CD4-positive, CD25-positive, alpha-beta regulatory T cell (primary cell): Measurements from ENCODE around the gene TUBB4A. TPM values are rescaled to one million over a fixed set of nuclear protein-coding genes. Genes with fewer than 3 reads are reported as not detected.

ENCODE experiments used
- ATAC-seq, 2 donors: fragments of 150-1000 bp; cut with Tn5 transposase; one replicate each; pipeline ENCODE4 v1.10.0; 2021; ENCODE audit warnings: low read depth in 2 of 2, moderate number of reproducible peaks in 2 of 2, moderate library complexity in 1 of 2
- DNase-seq, 3 donors: peaks; one replicate each; pipeline versions ENCODE4 v3.0.0 to v3.0.0-alpha.2; 2012 to 2022; ENCODE audit warnings: mixed read lengths in 1 of 3
- H3K27ac ChIP-seq: one replicate; pipeline ENCODE4 v1.7.0; 2013; ENCODE audit warnings: mild to moderate bottlenecking, low read length; ENCODE audit not compliant: insufficient read depth, poor library complexity, severe bottlenecking
- H3K27me3 ChIP-seq: one replicate; pipeline ENCODE4 v1.7.0; 2013; ENCODE audit warnings: low read length; ENCODE audit not compliant: control insufficient read depth, insufficient read depth
- H3K36me3 ChIP-seq: one replicate; pipeline ENCODE4 v1.7.0; 2013; ENCODE audit warnings: mild to moderate bottlenecking, low read length, moderate library complexity; ENCODE audit not compliant: control insufficient read depth, insufficient read depth
- H3K4me1 ChIP-seq: 2 replicates; pipeline ENCODE4 v1.7.0; 2013; ENCODE audit warnings: mild to moderate bottlenecking, low read length; ENCODE audit not compliant: insufficient read depth, control insufficient read depth, poor library complexity, severe bottlenecking
- H3K4me3 ChIP-seq: one replicate; pipeline ENCODE4 v1.7.0; 2013; ENCODE audit warnings: low read depth, mild to moderate bottlenecking, low read length, moderate library complexity
- H3K9me3 ChIP-seq, 2 experiments: 1 replicate in 1 of 2; 2 replicates in 1 of 2; pipeline ENCODE4 v1.7.0; 2013; ENCODE audit warnings: low read length in 2 of 2, mild to moderate bottlenecking in 1 of 2, moderate library complexity in 1 of 2; ENCODE audit not compliant: control insufficient read depth in 2 of 2
- H3K27ac Mint-ChIP-seq, 3 donors: one replicate each; pipeline ENCODE4 v1.8.0; 2020 to 2022; ENCODE audit warnings: mild to moderate bottlenecking in 3 of 3, mixed read lengths in 3 of 3, moderate library complexity in 2 of 3
- H3K27me3 Mint-ChIP-seq: one replicate; pipeline ENCODE4 v1.8.0; 2022; ENCODE audit warnings: mild to moderate bottlenecking, mixed read lengths
- H3K36me3 Mint-ChIP-seq: one replicate; pipeline ENCODE4 v1.8.0; 2020; ENCODE audit warnings: mixed read lengths
- H3K4me1 Mint-ChIP-seq, 4 donors: one replicate each; pipeline ENCODE4 v1.8.0; 2020 to 2022; ENCODE audit warnings: mixed read lengths in 4 of 4, mild to moderate bottlenecking in 1 of 4
- H3K4me3 Mint-ChIP-seq, 4 donors: one replicate each; pipeline ENCODE4 v1.8.0; 2020 to 2022; ENCODE audit warnings: mild to moderate bottlenecking in 4 of 4, mixed read lengths in 4 of 4, moderate library complexity in 3 of 4
- H3K9me3 Mint-ChIP-seq, 7 donors: one replicate each; pipeline ENCODE4 v1.8.0; 2020 to 2022; ENCODE audit warnings: mixed read lengths in 7 of 7, mild to moderate bottlenecking in 3 of 7, moderate library complexity in 2 of 7
- polyA plus RNA-seq, 4 donors: library from polyadenylated mRNA; unstranded; fragments of 300-500 nt; fragmentation: Illumina TruSeq; gene quantifications; one replicate each; pipeline ENCODE4 v1.2.3, GENCODE V29; 2021
- total RNA-seq: library from RNA; stranded (reverse); gene quantifications from one replicate; pipeline ENCODE4 v1.2.3, GENCODE V29; 2022

Gene TUBB4A
- total and polyA plus RNA-seq, 5 donors from 2014 or later, result 0.36 to 1.3 (median 1.0) TPM; not detected in 2

DNA sequence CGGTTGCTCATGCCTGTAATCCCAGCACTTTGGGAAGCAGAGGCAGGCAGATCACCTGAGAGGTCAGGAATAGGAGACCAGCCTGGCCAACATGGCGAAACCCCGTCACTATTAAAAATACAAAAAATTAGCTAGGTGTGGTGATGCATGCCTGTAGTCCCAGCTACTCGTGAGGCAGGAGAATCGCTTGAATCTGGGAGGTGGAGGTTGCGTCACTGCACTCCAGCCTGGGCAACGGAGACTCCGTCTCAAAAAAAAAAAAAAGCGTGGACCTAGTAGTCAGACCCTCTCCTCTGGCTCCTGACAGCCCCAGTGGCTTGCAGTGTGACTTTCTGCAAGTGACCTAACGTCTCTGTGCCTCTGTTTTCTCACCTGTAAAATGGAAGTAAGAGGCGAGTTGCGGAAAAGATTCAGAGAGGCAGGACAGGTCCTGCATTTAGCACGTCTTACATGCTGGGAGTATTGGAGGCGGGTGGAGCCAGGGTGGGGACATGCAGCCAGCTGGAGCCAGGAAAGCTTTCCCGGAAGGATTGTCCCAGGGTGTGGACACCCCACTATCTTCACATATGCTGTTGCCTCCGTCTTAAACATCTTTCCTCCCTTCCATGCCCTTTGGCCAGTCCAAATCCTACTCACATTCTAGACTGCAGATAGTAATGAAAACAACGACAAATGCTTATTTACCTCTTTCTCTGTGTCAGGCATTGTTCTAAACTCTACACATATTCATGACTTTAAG lies 2.9 kb downstream of the TUBB4A start:
- Mint-ChIP-seq H3K4me3 (peak overlapping the region in 1 of 4 donors; percentile 27), H3K9me3 (peaks cover 0 to 5% (median 0%) of the 10 kb centered on the region in 7 donors), H3K36me3 (no peaks in the 10 kb centered on the region), H3K4me1 (peaks cover 0 to 11% (median 4%) of the 10 kb centered on the region in 4 donors), H3K27ac (peak overlapping the region in 1 of 3 donors; percentile 64), H3K27me3 (peaks cover 41% of the 10 kb centered on the region)
- DNase-seq (no peak), ATAC-seq (no peak)
- no peaks in the 10 kb centered on the region for H3K9me3 ChIP-seq
- no peaks in the 10 kb centered on the region for H3K36me3 ChIP-seq
- H3K4me3 ChIP-seq, result no peak overlapping the region
- H3K4me1 ChIP-seq, result peaks cover 14% of the 10 kb centered on the region
- H3K27me3 ChIP-seq, result peaks cover 9% of the 10 kb centered on the region
- H3K27ac ChIP-seq, result no peak overlapping the region

DNA sequence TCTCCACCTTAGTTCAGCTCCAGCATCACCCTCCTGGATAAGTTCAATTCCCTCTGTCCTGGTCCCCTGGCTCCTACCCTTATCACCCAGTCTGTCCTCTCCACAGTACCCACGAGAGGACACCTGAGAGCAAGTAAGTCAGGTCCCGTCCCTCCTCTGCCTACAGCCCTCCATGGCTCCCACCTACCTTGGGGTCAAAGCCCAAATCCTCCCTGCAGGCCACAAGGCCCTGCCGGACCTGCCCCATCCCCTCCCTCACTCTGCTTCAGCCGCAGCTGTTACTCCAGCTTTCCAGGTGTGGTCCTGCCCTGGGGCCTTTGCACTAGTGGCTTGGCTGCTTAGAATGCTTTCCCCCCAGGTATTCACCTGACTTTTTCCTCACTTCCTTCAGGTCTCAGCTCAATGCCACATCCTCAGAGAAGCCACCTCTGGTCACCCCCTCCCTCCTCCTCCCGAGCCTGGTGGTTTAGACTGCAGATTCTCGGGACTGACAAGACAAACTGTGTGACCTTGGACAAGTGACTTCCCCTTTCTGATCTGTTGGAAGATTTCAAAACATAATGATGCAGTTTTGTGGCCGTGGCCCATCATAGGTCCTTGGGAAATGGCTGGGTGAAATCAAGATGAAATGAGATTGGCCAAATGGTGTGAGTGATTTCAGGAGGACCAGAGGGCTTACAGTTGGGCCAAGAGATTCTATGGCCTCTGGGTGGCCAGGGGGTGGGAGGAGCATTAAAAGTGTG lies 3.6 kb downstream of the TUBB4A start:
- H3K27ac Mint-ChIP-seq, result peak overlapping the region in 1 of 3 donors; percentile 64
- Histone ChIP-seq H3K4me1 (peaks cover 14% of the 10 kb centered on the region), H3K27me3 (peaks cover 6% of the 10 kb centered on the region), H3K27ac (no peak overlapping the region), H3K36me3 (no peaks in the 10 kb centered on the region), H3K4me3 (no peak overlapping the region), H3K9me3 (no peaks in the 10 kb centered on the region)
- peaks cover 0 to 3% (median 0%) of the 10 kb centered on the region in 7 donors for H3K9me3 Mint-ChIP-seq
- peaks cover 0 to 11% (median 4%) of the 10 kb centered on the region in 4 donors for H3K4me1 Mint-ChIP-seq
- ATAC-seq (no peak), DNase-seq (no peak)
- no peaks in the 10 kb centered on the region for H3K36me3 Mint-ChIP-seq
- H3K27me3 Mint-ChIP-seq, result peaks cover 40% of the 10 kb centered on the region
- H3K4me3 Mint-ChIP-seq, result peak overlapping the region in 1 of 4 donors; percentile 40

DNA sequence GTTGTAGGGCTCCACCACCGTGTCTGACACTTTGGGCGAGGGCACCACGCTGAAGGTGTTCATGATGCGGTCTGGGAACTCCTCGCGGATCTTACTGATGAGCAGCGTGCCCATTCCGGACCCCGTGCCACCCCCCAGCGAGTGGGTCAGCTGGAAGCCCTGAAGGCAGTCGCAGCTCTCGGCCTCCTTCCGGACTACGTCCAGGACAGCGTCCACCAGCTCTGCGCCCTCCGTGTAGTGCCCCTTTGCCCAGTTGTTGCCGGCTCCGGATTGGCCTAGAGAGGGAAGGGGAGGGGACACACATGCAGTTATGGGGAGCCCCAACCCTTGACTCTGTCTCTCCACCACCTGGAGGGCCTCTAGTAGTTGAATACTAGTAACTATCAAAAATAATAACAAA lies 6.2 kb downstream of the TUBB4A start:
- Histone ChIP-seq H3K9me3 (peaks cover 0 to 3% of the 10 kb centered on the region in 2 experiments), H3K27me3 (peaks cover 3% of the 10 kb centered on the region), H3K36me3 (no peaks in the 10 kb centered on the region), H3K27ac (no peak overlapping the region), H3K4me1 (no peaks in the 10 kb centered on the region), H3K4me3 (no peak overlapping the region)
- no peaks in the 10 kb centered on the region for H3K36me3 Mint-ChIP-seq
- no peak overlapping the region for H3K27ac Mint-ChIP-seq
- DNase-seq (no peak), ATAC-seq (no peak)
- H3K4me3 Mint-ChIP-seq, result no peak overlapping the region
- peaks cover 0 to 6% (median 2%) of the 10 kb centered on the region in 4 donors for H3K4me1 Mint-ChIP-seq
- peaks cover 0 to 8% (median 2%) of the 10 kb centered on the region in 7 donors for H3K9me3 Mint-ChIP-seq
- peaks cover 22% of the 10 kb centered on the region for H3K27me3 Mint-ChIP-seq

DNA sequence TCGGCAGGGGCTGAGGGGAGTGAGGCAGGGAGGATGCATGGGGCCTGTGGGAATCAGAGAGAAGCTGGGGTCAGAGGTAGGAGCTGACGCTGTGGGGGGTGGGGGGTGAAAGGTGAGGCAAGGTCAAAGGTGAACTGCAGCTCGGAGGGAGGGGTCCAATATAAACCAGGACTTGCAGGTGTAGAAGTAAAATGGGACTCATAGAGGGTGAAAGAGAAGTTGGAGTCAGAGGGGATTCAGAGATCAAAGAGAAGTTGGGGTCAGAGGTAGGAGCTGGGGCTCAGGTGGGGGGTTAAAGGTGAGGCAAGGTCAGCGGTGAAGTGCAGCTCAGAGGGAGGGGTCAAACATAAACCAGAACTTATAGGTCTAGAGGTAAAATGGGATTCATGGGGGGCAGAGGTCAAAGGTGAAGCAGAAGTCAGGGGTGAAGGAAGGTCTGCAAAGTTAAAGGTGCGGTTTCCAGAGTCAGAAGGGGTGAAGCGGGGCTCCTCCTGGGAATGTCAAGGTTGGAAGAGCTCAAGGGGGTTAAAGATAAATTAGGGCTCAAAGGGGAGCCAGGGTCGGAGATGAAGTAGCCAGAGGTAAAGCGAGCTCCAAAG lies 7.6 kb downstream of the TUBB4A start:
- no peaks in the 10 kb centered on the region for H3K36me3 Mint-ChIP-seq
- Histone ChIP-seq H3K36me3 (no peaks in the 10 kb centered on the region), H3K27me3 (no peaks in the 10 kb centered on the region), H3K4me3 (no peak overlapping the region), H3K4me1 (peaks cover 6% of the 10 kb centered on the region), H3K27ac (no peak overlapping the region), H3K9me3 (peaks cover 0 to 3% of the 10 kb centered on the region in 2 experiments)
- no peak overlapping the region for H3K27ac Mint-ChIP-seq
- H3K4me3 Mint-ChIP-seq, result no peak overlapping the region
- ATAC-seq (no peak), DNase-seq (no peak)
- H3K27me3 Mint-ChIP-seq, result peaks cover 10% of the 10 kb centered on the region
- H3K4me1 Mint-ChIP-seq, result peaks cover 0 to 15% (median 5%) of the 10 kb centered on the region in 4 donors
- peaks cover 0 to 8% (median 2%) of the 10 kb centered on the region in 7 donors for H3K9me3 Mint-ChIP-seq

DNA sequence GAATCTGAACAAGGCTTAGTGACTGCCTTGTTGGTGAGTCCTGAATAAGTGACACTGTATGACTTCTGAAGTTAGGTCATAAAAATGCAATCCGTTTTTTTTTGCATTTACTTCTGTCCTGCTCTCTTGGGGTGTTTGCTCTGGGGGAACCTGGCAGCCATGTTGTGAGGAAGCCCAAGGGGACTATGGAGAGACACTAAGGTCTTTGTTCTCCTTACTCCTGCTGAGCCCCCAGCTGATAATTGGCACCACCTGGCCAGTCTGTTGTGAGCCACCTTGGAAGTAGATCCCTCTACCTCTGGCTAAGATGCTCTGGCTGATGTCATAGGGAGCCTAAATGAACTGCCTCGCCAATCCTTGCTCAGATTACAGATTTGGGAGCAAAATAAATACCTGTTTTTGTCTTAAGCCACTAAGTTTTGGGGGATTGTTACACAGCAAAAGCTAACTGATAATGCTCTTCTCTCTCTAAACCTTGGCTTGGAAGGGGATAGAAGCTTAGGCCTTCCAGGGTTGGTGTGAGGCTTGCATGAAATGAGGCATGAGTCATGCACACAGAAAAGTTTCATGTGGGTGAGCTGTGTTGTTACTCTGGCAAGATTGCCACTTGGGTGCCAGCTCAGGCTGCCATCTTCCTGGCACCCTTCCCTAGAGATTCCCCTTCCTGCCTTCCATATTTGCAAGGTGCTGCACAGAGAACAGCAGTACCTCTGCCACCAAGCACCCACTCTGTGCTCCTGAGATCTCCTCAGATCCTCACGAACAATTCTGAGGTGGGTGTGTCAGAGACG lies 10.1 kb downstream of the TUBB4A start:
- peak overlapping the region in 2 of 4 donors; percentile 10 to 35 for H3K4me3 Mint-ChIP-seq
- peaks cover 0 to 8% (median 2%) of the 10 kb centered on the region in 7 donors for H3K9me3 Mint-ChIP-seq
- DNase-seq (no peak), ATAC-seq (no peak)
- H3K4me1 Mint-ChIP-seq, result peaks cover 0 to 14% (median 6%) of the 10 kb centered on the region in 4 donors
- Histone ChIP-seq H3K4me3 (no peak overlapping the region), H3K27me3 (no peaks in the 10 kb centered on the region), H3K9me3 (peaks cover 0 to 3% of the 10 kb centered on the region in 2 experiments), H3K27ac (no peak overlapping the region), H3K36me3 (no peaks in the 10 kb centered on the region), H3K4me1 (peaks cover 7% of the 10 kb centered on the region)
- H3K36me3 Mint-ChIP-seq, result no peaks in the 10 kb centered on the region
- no peak overlapping the region for H3K27ac Mint-ChIP-seq
- H3K27me3 Mint-ChIP-seq, result no peaks in the 10 kb centered on the region

DNA sequence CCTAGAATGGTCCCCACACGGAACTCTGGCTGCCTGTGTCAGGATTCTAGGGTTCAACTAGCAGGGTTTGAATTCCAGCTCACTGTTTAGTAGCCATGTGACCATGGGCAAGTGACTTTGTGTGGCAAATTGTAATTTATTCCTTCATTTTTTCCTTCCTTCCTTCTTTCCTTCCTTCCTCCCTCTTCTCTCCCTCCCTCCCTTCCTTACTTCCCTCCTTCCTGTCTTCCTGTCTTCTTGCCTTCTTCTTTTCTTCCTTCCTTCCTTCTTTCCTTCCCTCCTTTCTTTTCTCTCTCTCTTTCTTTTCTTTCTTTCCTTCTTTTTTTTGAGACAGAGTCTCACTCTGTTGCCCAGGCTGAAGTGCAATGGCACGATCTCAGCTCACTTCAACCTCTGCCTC lies 12.0 kb downstream of the TUBB4A start:
- Mint-ChIP-seq H3K4me1 (peaks cover 0 to 14% (median 6%) of the 10 kb centered on the region in 4 donors), H3K9me3 (peaks cover 0 to 8% (median 2%) of the 10 kb centered on the region in 7 donors), H3K27me3 (no peaks in the 10 kb centered on the region), H3K36me3 (no peaks in the 10 kb centered on the region), H3K4me3 (peak overlapping the region; percentile 57 to 85 (median 80)), H3K27ac (peak overlapping the region; percentile 53 to 91 (median 65))
- no peak overlapping the region for H3K27ac ChIP-seq
- ATAC-seq (no peak), DNase-seq (no peak)
- peaks cover 0 to 3% of the 10 kb centered on the region in 2 experiments for H3K9me3 ChIP-seq
- H3K27me3 ChIP-seq, result no peaks in the 10 kb centered on the region
- H3K4me1 ChIP-seq, result peaks cover 7% of the 10 kb centered on the region
- peak overlapping the region; percentile 82 for H3K4me3 ChIP-seq
- no peaks in the 10 kb centered on the region for H3K36me3 ChIP-seq
